ENCODE results near the gene AKAP1. TPM values are rescaled to one million over a fixed set of nuclear protein-coding genes. Genes with fewer than 3 reads are reported as not detected.

The AKAP1 gene
- total RNA-seq, 4 donors from 2014 or later, result 45.8 to 68.2 (median 54.9) TPM

DNA sequence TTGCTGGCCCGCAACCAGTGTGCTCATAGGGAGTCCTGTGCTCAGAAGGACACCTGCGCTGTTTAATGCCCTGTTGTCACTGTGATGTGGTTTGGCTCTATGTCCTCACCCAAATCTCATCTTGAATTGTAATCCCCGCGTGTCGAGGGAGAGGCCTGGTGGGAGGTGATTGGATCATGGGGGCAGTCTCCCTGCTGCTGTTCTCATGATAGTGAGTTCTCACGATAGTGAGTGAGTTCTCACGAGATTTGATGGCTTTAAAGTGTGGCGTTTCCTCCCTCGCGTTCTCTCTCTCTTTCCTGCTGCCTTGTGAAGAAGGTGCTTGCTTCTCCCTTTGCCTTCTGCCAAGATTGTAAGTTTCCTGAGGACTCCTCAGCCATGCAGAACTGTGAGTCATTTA, 66.8 kb downstream of the AKAP1 start:
- no peak for DNase-seq (ENCODE audit: low spot score in 2 of 2)
- no peak overlapping the region for H3K4me3 ChIP-seq (ENCODE audit: low read depth, poor library complexity, severe bottlenecking)
- intact Hi-C loops (cut with DNase I; ENCODE audit: low total_unique reads), result no loop called here
- TF ChIP-seq POLR2A (IDR thresholded peaks at IDR 0.05), result no peak
- TF ChIP-seq, protein P1, sequence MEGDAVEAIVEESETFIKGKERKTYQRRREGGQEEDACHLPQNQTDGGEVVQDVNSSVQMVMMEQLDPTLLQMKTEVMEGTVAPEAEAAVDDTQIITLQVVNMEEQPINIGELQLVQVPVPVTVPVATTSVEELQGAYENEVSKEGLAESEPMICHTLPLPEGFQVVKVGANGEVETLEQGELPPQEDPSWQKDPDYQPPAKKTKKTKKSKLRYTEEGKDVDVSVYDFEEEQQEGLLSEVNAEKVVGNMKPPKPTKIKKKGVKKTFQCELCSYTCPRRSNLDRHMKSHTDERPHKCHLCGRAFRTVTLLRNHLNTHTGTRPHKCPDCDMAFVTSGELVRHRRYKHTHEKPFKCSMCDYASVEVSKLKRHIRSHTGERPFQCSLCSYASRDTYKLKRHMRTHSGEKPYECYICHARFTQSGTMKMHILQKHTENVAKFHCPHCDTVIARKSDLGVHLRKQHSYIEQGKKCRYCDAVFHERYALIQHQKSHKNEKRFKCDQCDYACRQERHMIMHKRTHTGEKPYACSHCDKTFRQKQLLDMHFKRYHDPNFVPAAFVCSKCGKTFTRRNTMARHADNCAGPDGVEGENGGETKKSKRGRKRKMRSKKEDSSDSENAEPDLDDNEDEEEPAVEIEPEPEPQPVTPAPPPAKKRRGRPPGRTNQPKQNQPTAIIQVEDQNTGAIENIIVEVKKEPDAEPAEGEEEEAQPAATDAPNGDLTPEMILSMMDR (IDR thresholded peaks at IDR 0.05), result no peak
- 83 to 84% methylated on average over 10 of the region's 10 CpGs for WGBS, 2 donors

DNA sequence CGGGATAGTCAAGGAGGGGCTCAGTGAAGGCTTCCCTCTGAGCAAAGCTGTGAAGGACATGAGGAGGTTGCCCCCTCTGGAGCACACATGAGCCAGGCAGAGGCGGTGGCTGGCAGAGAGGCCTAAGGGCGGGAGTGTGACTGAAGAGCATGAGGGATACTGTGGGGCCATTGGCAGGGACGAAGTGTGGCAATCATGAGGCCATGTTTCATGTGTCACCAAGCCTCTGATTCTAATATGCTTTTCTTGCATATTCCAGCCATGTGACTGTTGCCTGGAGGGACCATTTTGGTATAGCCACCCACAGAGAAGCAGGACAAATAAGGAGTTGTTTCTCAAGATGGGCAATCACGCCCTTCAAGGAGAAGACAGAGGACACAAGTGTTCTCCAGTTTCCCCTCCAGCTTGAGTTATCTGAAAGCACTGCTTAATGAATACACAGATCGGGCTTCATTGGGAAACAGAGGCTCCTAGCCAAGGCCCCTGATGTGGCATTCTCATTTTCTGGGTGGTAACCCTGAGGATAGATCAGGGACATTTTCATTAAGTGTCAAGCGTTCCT, 68.0 kb downstream of the AKAP1 start:
- intact Hi-C loops (cut with DNase I; ENCODE audit: low total_unique reads), result no loop called here
- no peak for TF ChIP-seq POLR2A (IDR thresholded peaks at IDR 0.05)
- TF ChIP-seq, protein P1 (IDR thresholded peaks at IDR 0.05), result no peak
- 83 to 85% methylated on average over 7 of the region's 7 CpGs for WGBS, 2 donors
- H3K4me3 ChIP-seq (ENCODE audit: low read depth, poor library complexity, severe bottlenecking), result no peak overlapping the region
- no peak for DNase-seq (ENCODE audit: low spot score in 2 of 2)

- no peak overlapping the region for H3K4me3 ChIP-seq (ENCODE audit: low read depth, poor library complexity, severe bottlenecking)
- intact Hi-C loops (cut with DNase I; ENCODE audit: low total_unique reads), result no loop called here
Observed at GRCh38 chr17:57154921-57155320, 69.9 kb downstream of the AKAP1 start.

GRCh38 chr17:57158325-57158724, 73.3 kb downstream of the AKAP1 start:
- WGBS, 2 donors, result 75 to 79% methylated on average over 4 of the region's 4 CpGs

More at GRCh38 chr17:57154921-57155320, 69.9 kb downstream of the AKAP1 start:
- no peak for TF ChIP-seq POLR2A (IDR thresholded peaks at IDR 0.05)
- TF ChIP-seq, protein P1 (IDR thresholded peaks at IDR 0.05), result no peak
- DNase-seq (ENCODE audit: low spot score in 2 of 2), result no peak
- 28 to 36% methylated on average over 2 of the region's 2 CpGs for WGBS, 2 donors

DNA sequence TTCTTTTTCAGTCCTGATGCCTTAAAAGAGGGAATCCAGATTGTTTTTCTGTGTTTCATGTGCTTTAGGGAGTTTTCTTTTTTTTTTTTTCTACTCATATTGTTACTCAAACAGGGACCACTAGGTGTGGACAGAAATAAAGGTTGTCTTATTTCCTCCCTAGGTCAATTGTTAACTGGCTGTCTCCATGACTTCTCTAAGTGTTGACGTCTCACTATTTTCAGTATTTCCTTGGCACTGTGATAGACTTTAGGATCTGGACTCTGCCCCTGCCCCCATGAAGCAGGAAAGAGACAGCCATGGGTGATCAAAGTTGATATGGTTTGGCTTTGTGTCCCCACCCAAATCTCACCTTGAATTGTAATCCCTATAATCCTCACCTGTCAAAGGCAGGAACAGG, 73.7 kb downstream of the AKAP1 start:
- TF ChIP-seq, protein P1 (IDR thresholded peaks at IDR 0.05), result no peak
- intact Hi-C loops (cut with DNase I; ENCODE audit: low total_unique reads), result no loop called here
- DNase-seq (ENCODE audit: low spot score in 2 of 2), result peak in 1 of 2 donors; percentile 13
- 66 to 78% methylated on average over 1 of the region's 1 CpG for WGBS, 2 donors
- H3K4me3 ChIP-seq (ENCODE audit: low read depth, poor library complexity, severe bottlenecking), result no peak overlapping the region

More at GRCh38 chr17:57158325-57158724, 73.3 kb downstream of the AKAP1 start:
- H3K4me3 ChIP-seq (ENCODE audit: low read depth, poor library complexity, severe bottlenecking), result no peak overlapping the region
- intact Hi-C loops (cut with DNase I; ENCODE audit: low total_unique reads), result no loop called here
- DNase-seq (ENCODE audit: low spot score in 2 of 2), result peak in 1 of 2 donors; percentile 49
- TF ChIP-seq, protein P1 (IDR thresholded peaks at IDR 0.05), result no peak
- no peak for TF ChIP-seq POLR2A (IDR thresholded peaks at IDR 0.05)

DNA sequence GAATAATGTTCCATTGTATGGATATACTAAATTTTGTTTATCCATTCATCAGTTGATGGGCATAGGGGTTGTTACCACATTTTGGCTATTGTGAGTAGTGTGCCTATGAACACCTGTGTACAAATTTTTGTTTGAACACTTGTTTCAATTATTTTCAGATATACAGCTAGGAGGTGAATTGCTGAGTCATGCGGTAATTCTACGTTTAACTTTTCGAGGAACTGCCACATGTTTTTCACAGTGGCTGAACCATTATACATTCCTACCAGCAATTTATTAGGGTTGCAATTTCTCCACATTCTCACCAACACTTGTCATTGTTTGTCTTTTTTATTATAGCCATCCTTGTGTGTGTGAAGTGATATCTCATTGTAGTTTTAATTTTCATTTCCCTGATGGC, 75.6 kb downstream of the AKAP1 start:
- TF ChIP-seq, protein P1 (IDR thresholded peaks at IDR 0.05), result no peak
- no peak for TF ChIP-seq POLR2A (IDR thresholded peaks at IDR 0.05)
- intact Hi-C loops (cut with DNase I; ENCODE audit: low total_unique reads), result no loop called here
- H3K4me3 ChIP-seq (ENCODE audit: low read depth, poor library complexity, severe bottlenecking), result no peak overlapping the region
- no peak for DNase-seq (ENCODE audit: low spot score in 2 of 2)
- 87 to 91% methylated on average over 3 of the region's 3 CpGs for WGBS, 2 donors
